NCI-H1105 (cell line): ENCODE measurements around the gene MYL6.
A peak's percentile ranks its signal among the peaks of the same experiment; 100 is the strongest.

Experiments used
- DNase-seq: peaks from one replicate; lab custom pipeline; 2025; lab: John Stamatoyannopoulos, UW

MYL6 gene

GRCh38 chr12:56129206-56129941, 28.8 kb upstream of the MYL6 start:
- DNase-seq = no peak

GRCh38 chr12:56129942-56130495, 28.1 kb upstream of the MYL6 start:
- no peak for DNase-seq

GRCh38 chr12:56130876-56131275, 27.3 kb upstream of the MYL6 start:
- DNase-seq = no peak

- no peak for DNase-seq
Observed at GRCh38 chr12:56134897-56135296, 23.3 kb upstream of the MYL6 start.

- no peak for DNase-seq
Observed at GRCh38 chr12:56137853-56138571, 20.1 kb upstream of the MYL6 start.

- DNase-seq = no peak
Observed at GRCh38 chr12:56141946-56142784, 16.0 kb upstream of the MYL6 start.

- DNase-seq = no peak
Observed at GRCh38 chr12:56143217-56143616, 14.9 kb upstream of the MYL6 start.

GRCh38 chr12:56143870-56144269, 14.3 kb upstream of the MYL6 start:
- no peak for DNase-seq

GRCh38 chr12:56145217-56145616, 12.9 kb upstream of the MYL6 start:
- DNase-seq = no peak

- no peak for DNase-seq
Observed at GRCh38 chr12:56146492-56147460, 11.4 kb upstream of the MYL6 start.

GRCh38 chr12:56150563-56150962, 7.6 kb upstream of the MYL6 start:
- DNase-seq = no peak

GRCh38 chr12:56151672-56152131, 6.5 kb upstream of the MYL6 start:
- DNase-seq = no peak

GRCh38 chr12:56152132-56152755, 5.9 kb upstream of the MYL6 start, which contains the start of gene MYL6B:
TSS of gene MYL6B (plus strand) at chr12:56152587. CDS start at chr12:56153919, 1,332 bp downstream.
- DNase-seq = peak; percentile 71

- DNase-seq = no peak
Observed at GRCh38 chr12:56152756-56153677, 5.1 kb upstream of the MYL6 start.

- DNase-seq = no peak
Observed at GRCh38 chr12:56153678-56154065, 4.5 kb upstream of the MYL6 start.

GRCh38 chr12:56154246-56154771, 3.9 kb upstream of the MYL6 start:
- DNase-seq = no peak

GRCh38 chr12:56154818-56155217, 3.3 kb upstream of the MYL6 start:
- DNase-seq = no peak

GRCh38 chr12:56155256-56155845, 2.8 kb upstream of the MYL6 start:
- no peak for DNase-seq
